SHP77 (cell line): ENCODE measurements around the gene ANOS1.

Source experiments
- DNase-seq, 2 experiments: peaks; one replicate each; lab custom pipeline; 2025; lab: John Stamatoyannopoulos, UW

ANOS1 gene

GRCh38 chrX:8720136-8720535, 11.8 kb downstream of the ANOS1 start:
- DNase-seq: no peak

- DNase-seq: no peak
Observed at GRCh38 chrX:8717354-8717753, 14.6 kb downstream of the ANOS1 start.

GRCh38 chrX:8714164-8714563, 17.8 kb downstream of the ANOS1 start:
- DNase-seq: no peak

GRCh38 chrX:8711401-8711800, 20.5 kb downstream of the ANOS1 start:
- no peak for DNase-seq

- no peak for DNase-seq
Observed at GRCh38 chrX:8704184-8704583, 27.8 kb downstream of the ANOS1 start.

GRCh38 chrX:8692871-8693270, 39.1 kb downstream of the ANOS1 start:
- DNase-seq: no peak

GRCh38 chrX:8689473-8689872, 42.5 kb downstream of the ANOS1 start:
- no peak for DNase-seq

- DNase-seq: no peak
Observed at GRCh38 chrX:8688776-8689175, 43.2 kb downstream of the ANOS1 start.

GRCh38 chrX:8684201-8684965, 47.6 kb downstream of the ANOS1 start:
- DNase-seq: no peak

GRCh38 chrX:8683687-8684086, 48.2 kb downstream of the ANOS1 start:
- no peak for DNase-seq

- DNase-seq: no peak
Observed at GRCh38 chrX:8679550-8679949, 52.4 kb downstream of the ANOS1 start.

- no peak for DNase-seq
Observed at GRCh38 chrX:8675006-8675630, 56.8 kb downstream of the ANOS1 start.

- no peak for DNase-seq
Observed at GRCh38 chrX:8673201-8673600, 58.7 kb downstream of the ANOS1 start.

GRCh38 chrX:8672176-8672575, 59.8 kb downstream of the ANOS1 start:
- no peak for DNase-seq

GRCh38 chrX:8668813-8669212, 63.1 kb downstream of the ANOS1 start:
- DNase-seq: no peak

- no peak for DNase-seq
Observed at GRCh38 chrX:8663325-8663724, 68.6 kb downstream of the ANOS1 start.

GRCh38 chrX:8657883-8658282, 74.1 kb downstream of the ANOS1 start:
- DNase-seq: no peak

GRCh38 chrX:8653956-8654355, 78.0 kb downstream of the ANOS1 start:
- DNase-seq: no peak

GRCh38 chrX:8649969-8650368, 82.0 kb downstream of the ANOS1 start:
- DNase-seq: no peak

GRCh38 chrX:8647176-8647575, 84.8 kb downstream of the ANOS1 start:
- no peak for DNase-seq

- DNase-seq: no peak
Observed at GRCh38 chrX:8639949-8640475, 91.9 kb downstream of the ANOS1 start.

- no peak for DNase-seq
Observed at GRCh38 chrX:8636497-8636896, 95.4 kb downstream of the ANOS1 start.

GRCh38 chrX:8635812-8636211, 96.1 kb downstream of the ANOS1 start:
- no peak for DNase-seq

GRCh38 chrX:8632924-8633323, 99.0 kb downstream of the ANOS1 start:
- no peak for DNase-seq
